ENCODE measurements around the gene TWF2. TPM values are rescaled to one million over a fixed set of nuclear protein-coding genes. Genes with fewer than 3 reads are reported as not detected.

TWF2 gene
- total RNA-seq, 4 donors from 2014 or later: 39.3 to 60.2 (median 52.0) TPM

DNA sequence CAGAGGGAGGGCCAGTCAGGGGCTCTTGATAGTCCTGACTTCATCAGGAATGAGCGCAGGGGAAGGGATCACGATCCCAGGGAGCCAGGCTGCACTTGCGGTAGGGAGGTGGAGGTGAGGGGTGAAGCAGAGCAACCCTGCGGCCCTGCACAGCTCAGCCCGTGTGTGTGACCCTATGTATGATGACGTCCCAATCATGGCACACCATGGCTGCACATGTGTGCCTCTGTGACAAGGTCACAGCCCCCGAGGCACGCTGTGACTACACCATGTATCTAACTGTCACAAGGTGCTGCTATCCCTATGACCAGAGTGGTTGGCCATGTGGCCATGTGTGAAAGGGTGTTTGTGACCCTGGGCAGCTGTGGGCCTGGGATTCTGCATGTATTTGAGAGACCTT lies 54.3 kb downstream of the TWF2 start:
- 90 to 94% methylated on average over 8 of the region's 8 CpGs for WGBS, 2 donors
- intact Hi-C loops (cut with DNase I; ENCODE audit: low total_unique reads): no loop called here
- DNase-seq (ENCODE audit: low spot score in 2 of 2): no peak
- no peak overlapping the region for H3K4me3 ChIP-seq (ENCODE audit: low read depth, poor library complexity, severe bottlenecking)
- TF ChIP-seq, protein P1, sequence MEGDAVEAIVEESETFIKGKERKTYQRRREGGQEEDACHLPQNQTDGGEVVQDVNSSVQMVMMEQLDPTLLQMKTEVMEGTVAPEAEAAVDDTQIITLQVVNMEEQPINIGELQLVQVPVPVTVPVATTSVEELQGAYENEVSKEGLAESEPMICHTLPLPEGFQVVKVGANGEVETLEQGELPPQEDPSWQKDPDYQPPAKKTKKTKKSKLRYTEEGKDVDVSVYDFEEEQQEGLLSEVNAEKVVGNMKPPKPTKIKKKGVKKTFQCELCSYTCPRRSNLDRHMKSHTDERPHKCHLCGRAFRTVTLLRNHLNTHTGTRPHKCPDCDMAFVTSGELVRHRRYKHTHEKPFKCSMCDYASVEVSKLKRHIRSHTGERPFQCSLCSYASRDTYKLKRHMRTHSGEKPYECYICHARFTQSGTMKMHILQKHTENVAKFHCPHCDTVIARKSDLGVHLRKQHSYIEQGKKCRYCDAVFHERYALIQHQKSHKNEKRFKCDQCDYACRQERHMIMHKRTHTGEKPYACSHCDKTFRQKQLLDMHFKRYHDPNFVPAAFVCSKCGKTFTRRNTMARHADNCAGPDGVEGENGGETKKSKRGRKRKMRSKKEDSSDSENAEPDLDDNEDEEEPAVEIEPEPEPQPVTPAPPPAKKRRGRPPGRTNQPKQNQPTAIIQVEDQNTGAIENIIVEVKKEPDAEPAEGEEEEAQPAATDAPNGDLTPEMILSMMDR (IDR thresholded peaks at IDR 0.05): no peak
- TF ChIP-seq POLR2A (IDR thresholded peaks at IDR 0.05): no peak

DNA sequence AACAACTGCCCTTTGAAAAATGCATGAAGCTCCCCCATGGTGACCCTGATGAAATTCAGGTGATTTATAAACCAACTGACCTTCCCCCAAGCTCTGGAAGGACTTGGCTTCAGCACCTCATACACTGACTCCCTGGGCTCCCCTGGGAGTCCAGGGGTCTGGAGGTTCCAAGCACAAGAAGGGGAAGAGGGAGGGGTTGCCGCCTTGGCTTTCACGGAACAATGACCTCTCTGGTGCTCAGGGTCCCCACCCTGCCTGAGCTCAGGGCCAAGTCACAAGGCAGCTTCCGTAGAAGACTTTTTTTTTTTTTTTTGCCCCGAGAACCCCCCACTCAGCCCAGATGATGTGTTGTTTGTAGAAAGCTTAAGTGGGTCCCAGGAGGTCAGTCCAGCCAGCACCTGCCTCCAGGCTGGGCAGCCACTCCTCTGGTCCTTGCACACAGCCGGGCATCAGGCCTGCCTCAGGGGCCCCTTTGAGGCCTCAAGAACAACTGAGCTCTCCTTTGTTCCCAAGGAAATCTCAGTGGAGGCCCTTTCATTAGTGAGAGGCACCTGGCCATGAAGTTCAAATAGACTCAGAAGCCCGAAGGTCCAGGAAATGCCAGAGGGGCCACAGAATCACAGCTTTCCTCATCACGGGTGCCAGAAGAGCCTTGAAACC lies 55.0 kb downstream of the TWF2 start:
- H3K4me3 ChIP-seq (ENCODE audit: low read depth, poor library complexity, severe bottlenecking): no peak overlapping the region
- no peak for TF ChIP-seq POLR2A (IDR thresholded peaks at IDR 0.05)
- TF ChIP-seq, protein P1 (IDR thresholded peaks at IDR 0.05): no peak
- intact Hi-C loops (cut with DNase I; ENCODE audit: low total_unique reads): no loop called here
- no peak for DNase-seq (ENCODE audit: low spot score in 2 of 2)
- WGBS, 2 donors: 80 to 89% methylated on average over 7 of the region's 7 CpGs

DNA sequence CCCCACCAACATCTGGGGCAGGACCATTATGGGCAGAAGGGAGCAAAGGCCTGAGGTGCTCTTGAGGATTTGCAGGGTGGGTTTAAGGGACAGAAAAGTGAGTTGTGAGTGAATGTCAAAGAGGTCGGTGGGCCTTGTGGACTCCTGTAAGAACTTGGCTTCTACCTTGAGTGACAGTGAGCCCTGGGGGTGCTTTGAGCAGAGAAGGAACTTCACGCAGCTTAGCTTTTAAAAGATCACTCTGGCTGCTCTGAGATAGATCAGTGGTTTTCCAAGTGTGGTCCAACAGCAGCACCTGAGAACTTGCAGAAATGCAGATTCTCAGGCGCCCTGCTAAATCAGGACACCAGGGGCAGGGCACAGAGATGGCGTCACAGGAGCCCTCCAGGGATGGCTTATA lies 56.3 kb downstream of the TWF2 start:
- TF ChIP-seq, protein P1 (IDR thresholded peaks at IDR 0.05): no peak
- no peak for TF ChIP-seq POLR2A (IDR thresholded peaks at IDR 0.05)
- 88 to 97% methylated on average over 4 of the region's 4 CpGs for WGBS, 2 donors
- intact Hi-C loops (cut with DNase I; ENCODE audit: low total_unique reads): no loop called here

DNA sequence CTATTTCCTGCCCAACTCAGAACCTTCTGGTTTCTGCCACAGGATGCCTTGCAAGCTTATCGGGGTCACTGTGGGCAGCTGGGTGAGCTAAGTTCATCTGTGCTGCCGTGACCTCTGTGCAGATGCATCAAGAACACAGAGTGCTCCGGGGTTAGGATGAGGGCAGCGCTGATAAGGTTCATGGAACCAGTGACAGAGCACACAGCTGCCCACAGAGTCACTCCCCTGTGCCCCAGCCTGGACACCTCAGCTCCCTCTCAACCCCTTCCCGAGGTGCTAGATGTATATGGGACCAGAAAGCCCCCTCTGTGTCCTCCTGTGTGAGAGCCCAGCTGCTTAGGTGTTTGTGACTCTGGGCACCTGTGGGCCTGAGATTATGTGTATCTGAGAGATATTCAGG lies 56.8 kb downstream of the TWF2 start:
- TF ChIP-seq, protein P1 (IDR thresholded peaks at IDR 0.05): no peak
- no peak for TF ChIP-seq POLR2A (IDR thresholded peaks at IDR 0.05)
- no peak for DNase-seq (ENCODE audit: low spot score in 2 of 2)

More for the DNA sequence above, 56.3 kb downstream of the TWF2 start:
- no peak overlapping the region for H3K4me3 ChIP-seq (ENCODE audit: low read depth, poor library complexity, severe bottlenecking)
- no peak for DNase-seq (ENCODE audit: low spot score in 2 of 2)

DNA sequence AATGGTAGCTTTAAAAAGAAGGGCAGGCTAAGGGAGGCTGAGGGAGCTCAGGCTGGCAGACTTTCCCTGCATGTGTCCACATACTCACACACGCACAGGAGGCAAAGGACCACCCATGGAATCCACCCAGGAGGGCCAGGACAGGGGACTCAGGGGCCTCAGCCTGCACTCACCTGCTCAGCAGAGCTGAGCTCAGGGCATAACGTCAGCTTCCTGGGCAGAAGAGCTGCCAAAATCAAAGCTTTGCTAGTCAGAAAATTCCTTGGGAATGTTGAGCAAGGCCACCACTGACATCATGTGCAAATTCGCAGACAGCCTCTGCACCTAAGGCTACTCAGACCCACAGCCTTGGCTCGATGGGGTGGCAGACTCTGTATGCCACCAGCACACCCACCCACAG lies 57.4 kb downstream of the TWF2 start:
- DNase-seq (ENCODE audit: low spot score in 2 of 2): no peak
- TF ChIP-seq, protein P1 (IDR thresholded peaks at IDR 0.05): no peak
- TF ChIP-seq POLR2A (IDR thresholded peaks at IDR 0.05): no peak
- no peak overlapping the region for H3K4me3 ChIP-seq (ENCODE audit: low read depth, poor library complexity, severe bottlenecking)

More for the DNA sequence above, 56.8 kb downstream of the TWF2 start:
- intact Hi-C loops (cut with DNase I; ENCODE audit: low total_unique reads): no loop called here
- no peak overlapping the region for H3K4me3 ChIP-seq (ENCODE audit: low read depth, poor library complexity, severe bottlenecking)
- 87 to 91% methylated on average over 5 of the region's 5 CpGs for WGBS, 2 donors

More for the DNA sequence above, 57.4 kb downstream of the TWF2 start:
- 50 to 61% methylated on average over 4 of the region's 4 CpGs for WGBS, 2 donors
- intact Hi-C loops (cut with DNase I; ENCODE audit: low total_unique reads): no loop called here

MicroRNAs within 50 kb of the gene (microRNA counts, 767-probe panel; counts per million panel counts)
- 17,012 to 19,814 counts per million in 2 donors for microRNA hsa-let-7g-5p

Small RNA genes within 50 kb of the gene (microRNA-seq; reads per million reads assigned to microRNA genes)
- gene MIRLET7G (ENCODE audit: borderline number of aligned reads in 1 of 2, borderline replicate concordance in 2 of 2): 172,140 to 176,914 reads per million in 2 donors

Other genes with a start within 250 kb of the TWF2 start
- gene RPL29, start 243.3 kb downstream of the TWF2 start, total RNA-seq: 1,000 to 10,000 TPM; 1,729 to 2,645 (median 2,120) TPM
- 10 to 100 TPM; 54.6 to 96.3 (median 79.2) TPM for gene DUSP7, start 182.6 kb downstream of the TWF2 start, total RNA-seq
- gene POC1A, start 84.7 kb downstream of the TWF2 start, total RNA-seq: 1 to 10 TPM; 1.6 to 4.9 (median 1.9) TPM
- gene ALAS1, start 41.0 kb downstream of the TWF2 start, total RNA-seq: 10 to 100 TPM; 17.5 to 43.1 (median 32.2) TPM
- gene TLR9, start 13.5 kb downstream of the TWF2 start, total RNA-seq: under 1 TPM in 2 of 4 donors, not detected in 2; 0.19 to 0.61 TPM
- 10 to 100 TPM; 10.4 to 28.6 (median 14.0) TPM for gene PPM1M, start 6.6 kb upstream of the TWF2 start, total RNA-seq
- 10 to 100 TPM; 49.5 to 60.3 (median 56.3) TPM for gene WDR82, start 39.5 kb upstream of the TWF2 start, total RNA-seq
- 1 to 10 TPM; 1.6 to 5.7 (median 3.5) TPM for gene GLYCTK, start 48.7 kb upstream of the TWF2 start, total RNA-seq
- gene DNAH1, start 77.2 kb upstream of the TWF2 start, total RNA-seq: 1 to 10 TPM; 2.0 to 5.9 (median 5.0) TPM
- 10 to 100 TPM; 62.5 to 95.5 (median 89.7) TPM for gene BAP1, start 170.8 kb upstream of the TWF2 start, total RNA-seq
- gene PHF7, start 171.5 kb upstream of the TWF2 start, total RNA-seq: 10 to 100 TPM in 2 of 4 donors, 1 to 10 TPM in 2; 6.5 to 15.7 (median 10.9) TPM
- gene SEMA3G, start 205.9 kb upstream of the TWF2 start, total RNA-seq: 10 to 100 TPM; 17.9 to 49.8 (median 26.9) TPM
- 10 to 100 TPM in 3 of 4 donors, 1 to 10 TPM in 1; 6.3 to 73.7 (median 21.3) TPM for gene TNNC1, start 214.9 kb upstream of the TWF2 start, total RNA-seq
- gene NISCH, start 216.4 kb upstream of the TWF2 start, total RNA-seq: 100 to 1,000 TPM in 1 of 4 donors, 10 to 100 TPM in 3; 69.9 to 133 (median 85.9) TPM

Data from lower leg skin (tissue), 4 donors.